GM18520 (cell line): ENCODE measurements around the gene MCF2L.

Source experiments
- ATAC-seq: cut with Tn5 transposase; IDR thresholded peaks from one replicate; pipeline ENCODE4 v1.9.1; 2021; ENCODE audit not compliant: unreplicated experiment

Gene MCF2L

GRCh38 chr13:112980434-112980833 is 11.4 kb downstream of the MCF2L start:
- ATAC-seq, result no peak

GRCh38 chr13:112981451-112981850 is 12.4 kb downstream of the MCF2L start:
- ATAC-seq, result no peak

GRCh38 chr13:112982281-112983041 is 13.4 kb downstream of the MCF2L start:
- no peak for ATAC-seq

GRCh38 chr13:112983042-112983305 is 14.0 kb downstream of the MCF2L start:
- ATAC-seq, result no peak

GRCh38 chr13:112983428-112984196 is 14.6 kb downstream of the MCF2L start:
- no peak for ATAC-seq

DNA sequence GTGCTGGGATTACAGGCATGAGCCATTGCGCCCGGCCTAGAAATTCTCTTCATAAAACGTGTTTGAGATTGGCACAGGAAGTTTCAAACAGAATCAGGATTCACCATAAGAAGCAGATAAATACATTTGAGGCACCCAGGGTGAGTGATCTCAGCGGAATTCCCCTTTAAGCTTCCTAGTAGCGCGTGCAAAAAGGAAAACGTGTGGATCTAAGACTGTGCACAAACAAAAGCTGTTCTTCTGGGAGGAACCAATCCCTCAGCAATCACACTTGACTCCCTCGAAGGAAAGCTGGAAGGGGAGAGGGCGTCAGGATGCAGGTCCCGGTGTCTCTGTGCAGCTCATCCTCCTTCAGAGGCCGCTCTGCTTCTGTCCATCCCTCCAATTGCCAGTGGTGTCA is 15.5 kb downstream of the MCF2L start:
- no peak for ATAC-seq

- ATAC-seq, result no peak
These were observed 16.2 kb downstream of the MCF2L start for GRCh38 chr13:112984954-112985802.

- ATAC-seq, result no peak
These were observed 16.9 kb downstream of the MCF2L start for GRCh38 chr13:112985803-112986408.

GRCh38 chr13:112986470-112986869 is 17.5 kb downstream of the MCF2L start:
- ATAC-seq, result no peak

GRCh38 chr13:112986946-112987681 is 18.1 kb downstream of the MCF2L start:
- no peak for ATAC-seq

DNA sequence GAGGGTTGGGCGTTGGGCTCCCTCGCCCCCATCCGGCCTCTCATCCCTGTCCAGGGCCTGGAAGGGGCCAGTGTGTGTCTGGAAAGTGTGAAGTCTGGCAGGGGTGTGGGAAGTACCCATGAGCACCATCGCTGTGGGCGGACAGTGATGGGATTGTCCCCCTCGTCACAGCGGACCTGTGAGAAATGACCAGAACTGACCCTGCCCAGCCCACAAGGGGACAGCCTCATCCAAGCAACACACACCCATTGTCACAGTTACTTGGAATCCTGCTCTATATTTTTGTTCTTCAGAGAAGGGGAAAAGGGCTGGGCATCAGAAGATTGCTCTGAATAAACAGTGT is 18.6 kb downstream of the MCF2L start:
- ATAC-seq, result no peak

GRCh38 chr13:112990783-112991182 is 21.8 kb downstream of the MCF2L start:
- no peak for ATAC-seq

- ATAC-seq, result no peak
These were observed 22.6 kb downstream of the MCF2L start for GRCh38 chr13:112991609-112992008.

DNA sequence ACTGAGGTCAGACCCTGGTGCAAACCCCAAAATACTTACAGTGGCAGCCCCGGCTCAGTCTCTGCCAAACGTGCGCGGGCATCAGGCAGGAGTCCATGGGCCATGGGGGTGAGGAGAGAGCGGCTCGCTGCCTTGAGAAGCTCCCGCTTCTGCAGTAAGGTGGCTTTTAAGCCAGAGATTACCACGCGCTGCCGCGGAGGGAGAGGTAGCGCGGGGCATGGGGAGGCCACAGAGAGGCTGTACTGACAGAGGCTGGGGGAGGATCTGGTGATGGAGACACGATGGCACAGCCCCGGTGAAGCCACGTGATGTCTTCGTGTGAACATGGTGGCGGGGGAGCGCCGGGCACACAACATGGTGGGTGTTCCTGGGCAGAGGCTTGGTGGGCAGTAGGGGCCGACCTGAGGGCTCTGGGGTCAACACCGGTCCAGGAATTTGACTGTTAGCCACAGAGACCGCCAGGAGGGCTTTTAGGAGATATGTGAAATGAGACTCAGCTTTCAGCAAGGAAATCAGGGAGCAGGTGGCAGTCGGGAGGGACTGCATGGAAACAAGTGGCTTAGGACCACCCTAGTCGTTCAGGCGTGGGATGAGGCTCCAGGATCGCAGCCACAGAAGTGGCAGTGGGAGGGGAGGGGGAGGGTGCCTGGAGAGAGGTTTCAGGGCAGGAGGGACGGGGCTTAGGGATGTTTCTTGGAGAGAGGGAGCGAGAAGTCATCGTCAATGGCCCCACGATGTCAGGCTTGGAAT is 24.1 kb downstream of the MCF2L start:
- ATAC-seq, result no peak

DNA sequence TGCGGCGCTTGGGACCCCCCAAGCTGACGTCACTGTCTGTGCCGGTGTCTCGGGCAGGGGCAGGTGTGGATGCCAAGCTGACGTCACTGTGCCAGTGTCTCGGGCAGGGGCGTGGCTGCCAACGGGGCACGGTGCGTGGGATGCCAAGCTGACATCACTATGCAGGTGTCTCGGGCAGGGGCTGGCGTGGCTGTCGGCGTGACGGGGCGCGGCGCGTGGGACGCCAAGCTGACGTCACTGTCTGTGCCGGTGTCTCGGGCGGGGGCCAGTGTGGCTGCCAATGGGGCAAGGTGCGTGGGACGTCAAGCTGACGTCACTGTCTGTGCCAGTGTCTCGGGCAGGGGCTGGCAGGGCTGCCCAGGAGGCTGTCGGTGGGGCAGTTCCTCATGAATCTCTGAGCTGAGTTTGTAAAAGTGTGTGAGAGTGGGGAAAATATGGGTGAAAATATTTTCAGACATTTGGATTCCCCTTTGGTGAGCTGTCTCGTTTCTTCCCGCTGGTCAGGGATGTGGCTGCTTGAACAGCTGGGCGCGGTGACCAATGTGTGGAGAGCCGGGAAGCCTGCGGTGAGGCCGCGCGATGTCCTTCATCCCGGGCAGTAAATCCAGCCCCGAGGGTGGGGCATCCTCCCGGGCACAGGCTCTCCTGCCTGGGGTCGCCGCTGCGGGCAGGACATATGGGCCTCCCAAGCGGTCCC is 25.2 kb downstream of the MCF2L start:
- no peak for ATAC-seq

GRCh38 chr13:112994781-112995355 is 25.9 kb downstream of the MCF2L start:
- ATAC-seq, result no peak

DNA sequence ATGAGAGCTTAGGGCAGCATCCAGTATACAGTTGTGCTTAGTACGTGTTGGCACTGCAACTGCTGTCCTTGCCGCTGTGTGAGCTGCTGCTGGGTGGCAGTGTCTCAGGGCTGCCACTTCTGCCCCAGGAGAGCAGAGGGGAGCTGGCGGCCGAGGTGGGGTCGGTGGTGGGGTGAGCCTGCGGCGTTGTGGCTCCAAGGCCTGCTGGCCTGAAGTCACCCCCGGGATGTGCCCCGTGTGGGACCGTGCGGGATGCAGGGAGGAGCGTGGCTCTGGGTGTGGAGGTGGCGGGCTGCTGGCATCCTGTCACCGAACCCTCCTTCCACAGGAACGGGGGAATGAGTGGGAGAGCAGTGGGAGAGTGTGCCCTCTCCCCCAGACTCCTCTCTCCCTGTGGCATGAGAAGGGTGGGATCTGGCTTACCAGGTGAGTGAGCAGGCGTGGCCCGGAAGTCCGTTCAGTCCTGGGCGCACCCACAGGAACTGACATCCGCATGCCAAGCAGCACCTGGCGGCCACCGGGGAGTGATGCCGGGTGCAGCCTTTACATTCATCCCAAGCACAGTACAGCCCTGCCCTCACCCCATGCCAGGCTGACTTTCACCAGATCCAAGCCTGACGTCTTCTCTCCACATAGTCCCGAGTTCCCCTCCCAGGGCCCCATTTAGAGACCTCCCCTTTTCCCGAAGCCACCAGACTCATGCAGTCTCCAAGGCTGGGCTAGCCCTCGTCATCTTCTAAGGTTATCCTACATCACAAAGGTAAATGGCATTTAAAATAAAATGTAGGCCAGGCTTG is 26.6 kb downstream of the MCF2L start:
- no peak for ATAC-seq

GRCh38 chr13:112996671-112997091 is 27.7 kb downstream of the MCF2L start:
- ATAC-seq, result no peak
